NCI-H1105 treated with DMSO at 0.1 percent for 48 hours (cell line): Measurements from ENCODE around the gene TAF4B.
"Not testable (repeated sequence)": the region's sequence is repeated elsewhere in the genome, so short reads cannot be mapped to it uniquely, and the experiment has no call there.

ENCODE experiments used
- DNase-seq: peaks from one replicate; lab custom pipeline; 2025; lab: John Stamatoyannopoulos, UW

Gene TAF4B

GRCh38 chr18:26233208-26233607 is 7.0 kb downstream of the TAF4B start:
- DNase-seq: no peak

GRCh38 chr18:26237363-26237762 is 11.1 kb downstream of the TAF4B start:
- not testable (repeated sequence) for DNase-seq

DNA sequence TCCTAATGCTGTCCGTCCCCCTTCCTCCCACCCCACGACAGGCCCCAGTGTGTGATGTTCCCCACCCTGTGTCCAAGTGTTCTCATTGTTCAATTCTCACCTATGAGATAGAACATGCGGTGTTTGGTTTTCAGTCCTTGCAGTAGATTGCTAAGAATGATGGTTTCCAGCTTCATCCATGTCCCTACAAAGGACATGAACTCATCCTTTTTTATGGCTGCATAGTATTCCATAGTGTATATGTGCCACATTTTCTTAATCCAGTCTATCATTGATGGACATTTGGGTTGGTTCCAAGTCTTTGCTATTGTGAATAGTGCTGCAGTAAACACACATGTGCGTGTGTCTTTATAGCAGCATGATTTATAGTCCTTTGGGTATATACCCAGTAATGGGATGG is 12.5 kb downstream of the TAF4B start:
- not testable (repeated sequence) for DNase-seq

DNA sequence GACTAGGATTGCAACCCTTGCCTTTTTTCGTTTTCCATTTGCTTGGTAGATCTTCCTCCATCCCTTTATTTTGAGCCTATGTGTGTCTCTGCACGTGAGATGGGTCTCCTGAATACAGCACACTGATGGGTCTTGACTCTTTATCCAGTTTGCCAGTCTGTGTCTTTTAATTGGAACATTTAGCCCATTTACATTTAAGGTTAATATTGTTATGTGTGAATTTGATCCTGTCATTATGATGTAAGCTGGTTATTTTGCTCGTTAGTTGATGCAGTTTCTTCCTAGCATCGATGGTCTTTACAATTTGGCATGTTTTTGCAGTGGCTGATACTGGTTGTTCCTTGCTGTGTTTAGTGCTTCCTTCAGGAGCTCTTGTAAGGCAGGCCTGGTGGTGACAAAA is 16.1 kb downstream of the TAF4B start:
- not testable (repeated sequence) for DNase-seq

DNA sequence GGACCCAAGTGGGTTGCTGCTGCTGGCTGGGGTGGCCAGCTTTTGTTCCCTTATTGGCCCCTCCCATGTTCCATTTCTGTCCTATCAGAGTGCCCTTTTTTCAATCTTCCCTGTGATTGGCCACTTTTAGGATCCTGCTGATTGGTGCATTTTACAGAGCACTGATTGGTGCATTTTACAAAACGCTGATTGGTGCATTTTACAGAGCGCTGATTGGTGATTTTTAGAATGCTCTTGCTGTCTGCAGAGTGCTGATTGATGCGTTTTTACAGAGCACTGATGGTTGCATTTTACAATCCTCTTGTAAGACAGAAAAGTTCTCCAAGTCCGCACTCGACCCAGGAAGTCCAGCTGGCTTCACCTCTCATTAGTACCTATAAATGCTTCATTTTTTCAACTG is 19.2 kb downstream of the TAF4B start:
- DNase-seq: not testable (repeated sequence)

- no peak for DNase-seq
Measured at GRCh38 chr18:26252411-26252810, 26.2 kb downstream of the TAF4B start.

- DNase-seq: not testable (repeated sequence)
Measured at GRCh38 chr18:26254808-26255207, 28.6 kb downstream of the TAF4B start.

- DNase-seq: no peak
Measured at GRCh38 chr18:26255695-26256622, 29.7 kb downstream of the TAF4B start.

DNA sequence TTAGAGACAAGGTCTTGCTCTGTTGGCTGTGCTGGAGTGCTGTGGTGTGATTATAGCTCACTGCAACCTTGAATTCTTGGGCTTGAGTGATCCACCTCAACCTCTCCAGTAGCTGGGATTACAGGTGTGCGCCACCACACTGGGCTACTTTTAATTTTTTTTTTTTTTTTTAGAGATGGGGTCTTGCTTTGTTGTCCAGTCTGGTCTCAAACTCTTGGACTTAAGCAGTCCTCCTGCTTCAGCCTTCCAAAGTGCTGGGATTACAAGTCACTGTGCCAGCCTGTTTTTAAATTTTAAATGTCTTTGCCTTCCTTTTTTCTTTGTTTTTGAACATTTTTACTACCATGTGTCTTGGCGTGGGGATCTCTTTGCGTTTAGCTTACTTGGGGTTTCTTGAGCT is 32.5 kb downstream of the TAF4B start:
- DNase-seq: no peak

DNA sequence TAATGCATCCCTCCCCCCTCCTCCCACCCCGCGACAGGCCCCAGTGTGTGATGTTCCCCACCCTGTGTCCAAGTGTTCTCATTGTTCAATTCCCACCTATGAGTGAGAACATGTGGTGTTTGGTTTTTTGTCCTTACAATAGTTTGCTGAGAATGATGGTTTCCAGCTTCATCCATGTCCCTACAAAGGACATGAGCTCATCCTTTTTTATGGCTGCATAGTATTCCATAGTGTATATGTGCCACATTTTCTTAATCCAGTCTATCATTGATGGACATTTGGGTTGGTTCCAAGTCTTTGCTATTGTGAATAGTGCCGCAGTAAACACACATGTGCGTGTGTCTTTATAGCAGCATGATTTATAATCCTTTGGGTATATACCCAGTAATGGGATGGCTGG is 33.2 kb downstream of the TAF4B start:
- DNase-seq: not testable (repeated sequence)

GRCh38 chr18:26262156-26262555 is 35.9 kb downstream of the TAF4B start:
- DNase-seq: no peak

DNA sequence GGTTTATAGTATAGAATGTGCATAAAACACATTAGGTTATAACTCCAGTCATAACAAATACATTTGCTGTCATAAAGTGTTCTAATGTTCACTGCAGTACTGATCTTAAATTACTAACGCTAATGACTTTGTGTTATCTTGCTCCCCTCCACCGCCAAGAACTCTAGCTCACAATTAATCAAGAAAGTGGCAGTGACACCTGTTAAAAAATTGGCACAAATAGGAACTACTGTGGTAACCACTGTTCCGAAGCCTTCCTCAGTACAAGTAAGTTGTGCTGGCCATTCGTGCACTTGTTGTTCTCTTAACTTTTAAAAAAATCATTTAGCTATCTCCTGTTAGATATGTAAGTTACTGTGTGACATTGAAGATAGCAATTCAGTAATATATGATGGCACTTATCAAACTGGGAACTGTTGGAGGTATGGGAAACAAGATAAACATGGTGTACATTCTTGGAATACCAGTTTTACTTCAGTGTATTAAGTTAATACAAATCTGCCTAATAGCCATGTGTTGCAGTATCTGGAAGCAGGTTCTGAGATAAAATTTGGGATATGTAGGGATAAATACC is 41.2 kb downstream of the TAF4B start:
- DNase-seq: no peak

- no peak for DNase-seq
Measured at GRCh38 chr18:26268454-26268853, 42.2 kb downstream of the TAF4B start.

- DNase-seq: no peak
Measured at GRCh38 chr18:26271917-26272549, 45.8 kb downstream of the TAF4B start.

GRCh38 chr18:26277374-26277773 is 51.1 kb downstream of the TAF4B start:
- DNase-seq: no peak

GRCh38 chr18:26279428-26279827 is 53.2 kb downstream of the TAF4B start:
- DNase-seq: no peak

- DNase-seq: no peak
Measured at GRCh38 chr18:26286008-26286407, 59.8 kb downstream of the TAF4B start.

- DNase-seq: no peak
Measured at GRCh38 chr18:26287644-26288043, 61.4 kb downstream of the TAF4B start.

- no peak for DNase-seq
Measured at GRCh38 chr18:26290385-26290784, 64.1 kb downstream of the TAF4B start.

GRCh38 chr18:26293982-26294381 is 67.7 kb downstream of the TAF4B start:
- no peak for DNase-seq

DNA sequence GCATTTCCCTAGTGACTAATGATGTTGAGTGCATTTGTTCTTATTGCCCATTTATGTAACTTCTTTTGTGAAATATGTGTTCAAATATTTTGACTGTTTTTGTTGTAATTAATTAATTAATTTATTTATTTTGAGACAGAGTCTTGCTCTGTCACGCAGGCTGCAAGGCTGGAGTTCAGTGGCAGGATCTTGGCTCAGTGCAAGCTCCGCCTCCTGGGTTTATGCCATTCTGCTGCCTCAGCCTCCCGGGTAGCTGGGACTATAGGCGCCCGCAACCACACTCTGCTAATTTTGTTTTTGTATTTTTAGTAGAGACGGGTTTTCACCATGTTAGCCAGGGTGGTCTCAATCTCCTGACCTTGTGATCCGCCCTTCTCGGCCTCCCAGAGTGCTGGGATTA is 71.9 kb downstream of the TAF4B start:
- DNase-seq: no peak

DNA sequence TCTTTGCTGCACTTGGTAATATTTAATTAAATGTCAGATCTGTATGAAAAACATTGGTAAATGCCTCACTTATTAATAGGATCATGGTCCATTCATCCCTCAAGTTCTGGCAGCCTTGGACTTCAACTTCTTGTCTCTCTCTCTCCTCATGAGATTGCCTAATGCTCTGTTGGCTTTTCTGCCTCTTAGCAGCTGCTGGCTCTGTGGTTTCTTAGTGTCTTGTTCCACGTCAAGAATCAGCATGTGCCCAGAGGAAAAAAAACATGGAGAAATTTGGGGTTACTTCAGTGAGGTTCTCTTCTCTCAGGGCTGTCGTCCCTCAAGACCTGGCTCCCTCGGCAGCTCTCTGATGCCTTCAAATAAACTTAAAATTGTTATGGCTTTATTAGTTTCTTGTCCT is 75.4 kb downstream of the TAF4B start:
- DNase-seq: no peak

DNA sequence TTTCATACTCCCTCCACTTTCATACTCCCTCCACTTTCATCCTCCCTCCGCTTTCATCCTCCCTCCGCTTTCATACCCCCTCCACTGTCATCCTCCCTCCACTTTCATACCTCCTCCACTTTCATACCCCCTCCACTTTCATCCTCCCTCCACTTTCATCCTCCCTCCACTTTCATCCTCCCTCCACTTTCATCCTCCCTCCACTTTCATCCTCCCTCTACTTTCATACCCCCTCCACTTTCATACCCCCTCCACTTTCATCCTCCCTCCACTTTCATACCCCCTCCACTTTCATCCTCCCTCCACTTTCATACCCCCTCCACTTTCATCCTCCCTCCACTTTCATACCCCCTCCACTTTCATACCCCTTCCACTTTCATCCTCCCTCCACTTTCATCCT is 77.0 kb downstream of the TAF4B start:
- not testable (repeated sequence) for DNase-seq
